ENCODE results near the gene KCNQ5. TPM values are rescaled to one million over a fixed set of nuclear protein-coding genes. Genes with fewer than 3 reads are reported as not detected.

Gene KCNQ5
- total RNA-seq, 2 donors from 2014 or later = 1.3 to 8.5 TPM

GRCh38 chr6:72905705-72906478 lies 284.0 kb downstream of the KCNQ5 start:
- H3K4me3 Mint-ChIP-seq = no peak overlapping the region
- H3K36me3 Mint-ChIP-seq (ENCODE audit: low read depth) = no peaks in the 10 kb centered on the region
- no peak for ATAC-seq (replicated peaks)
- H3K9me3 Mint-ChIP-seq = no peaks in the 10 kb centered on the region
- H3K4me1 Mint-ChIP-seq = no peaks in the 10 kb centered on the region
- H3K27ac Mint-ChIP-seq = no peak overlapping the region
- H3K27me3 Mint-ChIP-seq = no peaks in the 10 kb centered on the region

GRCh38 chr6:72911463-72912155 lies 289.7 kb downstream of the KCNQ5 start:
- Mint-ChIP-seq H3K27me3 (no peaks in the 10 kb centered on the region), H3K9me3 (no peaks in the 10 kb centered on the region), H3K27ac (no peak overlapping the region), H3K4me3 (no peak overlapping the region), H3K36me3 (ENCODE audit: low read depth) (no peaks in the 10 kb centered on the region), H3K4me1 (no peaks in the 10 kb centered on the region)
- no peak for ATAC-seq (replicated peaks)

- Mint-ChIP-seq H3K9me3 (no peaks in the 10 kb centered on the region), H3K27ac (no peak overlapping the region), H3K4me1 (no peaks in the 10 kb centered on the region), H3K36me3 (ENCODE audit: low read depth) (no peaks in the 10 kb centered on the region), H3K27me3 (no peaks in the 10 kb centered on the region), H3K4me3 (no peak overlapping the region)
- ATAC-seq (replicated peaks) = no peak
Observed at GRCh38 chr6:72913797-72914196, 291.9 kb downstream of the KCNQ5 start.

GRCh38 chr6:72916298-72916697 lies 294.4 kb downstream of the KCNQ5 start:
- Mint-ChIP-seq H3K27me3 (no peaks in the 10 kb centered on the region), H3K27ac (no peak overlapping the region), H3K9me3 (no peaks in the 10 kb centered on the region), H3K36me3 (ENCODE audit: low read depth) (no peaks in the 10 kb centered on the region), H3K4me3 (no peak overlapping the region), H3K4me1 (no peaks in the 10 kb centered on the region)
- no peak for ATAC-seq (replicated peaks)

- no peaks in the 10 kb centered on the region for H3K27me3 Mint-ChIP-seq
- H3K36me3 Mint-ChIP-seq (ENCODE audit: low read depth) = no peaks in the 10 kb centered on the region
- no peaks in the 10 kb centered on the region for H3K9me3 Mint-ChIP-seq
- no peak for ATAC-seq (replicated peaks)
- H3K27ac Mint-ChIP-seq = no peak overlapping the region
- no peaks in the 10 kb centered on the region for H3K4me1 Mint-ChIP-seq
- H3K4me3 Mint-ChIP-seq = no peak overlapping the region
Observed at GRCh38 chr6:72916906-72917305, 295.0 kb downstream of the KCNQ5 start.

GRCh38 chr6:72922401-72922800 lies 300.5 kb downstream of the KCNQ5 start:
- ATAC-seq (replicated peaks) = no peak
- Mint-ChIP-seq H3K9me3 (no peaks in the 10 kb centered on the region), H3K36me3 (ENCODE audit: low read depth) (no peaks in the 10 kb centered on the region), H3K27ac (no peak overlapping the region), H3K4me3 (no peak overlapping the region), H3K27me3 (no peaks in the 10 kb centered on the region), H3K4me1 (no peaks in the 10 kb centered on the region)

GRCh38 chr6:72925136-72925535 lies 303.3 kb downstream of the KCNQ5 start:
- H3K27me3 Mint-ChIP-seq = no peaks in the 10 kb centered on the region

GRCh38 chr6:72930556-72931132 lies 308.8 kb downstream of the KCNQ5 start:
- Mint-ChIP-seq H3K27me3 (peaks cover 1% of the 10 kb centered on the region), H3K4me1 (no peaks in the 10 kb centered on the region), H3K27ac (no peak overlapping the region), H3K4me3 (no peak overlapping the region), H3K36me3 (ENCODE audit: low read depth) (no peaks in the 10 kb centered on the region), H3K9me3 (no peaks in the 10 kb centered on the region)
- ATAC-seq (replicated peaks) = no peak

More at GRCh38 chr6:72925136-72925535, 303.3 kb downstream of the KCNQ5 start:
- ATAC-seq (replicated peaks) = no peak
- Mint-ChIP-seq H3K4me1 (no peaks in the 10 kb centered on the region), H3K9me3 (no peaks in the 10 kb centered on the region), H3K27ac (no peak overlapping the region), H3K4me3 (no peak overlapping the region), H3K36me3 (ENCODE audit: low read depth) (no peaks in the 10 kb centered on the region)

GRCh38 chr6:72931325-72931887 lies 309.5 kb downstream of the KCNQ5 start:
- Mint-ChIP-seq H3K9me3 (no peaks in the 10 kb centered on the region), H3K27me3 (peaks cover 5% of the 10 kb centered on the region), H3K4me1 (no peaks in the 10 kb centered on the region), H3K27ac (no peak overlapping the region), H3K4me3 (no peak overlapping the region), H3K36me3 (ENCODE audit: low read depth) (no peaks in the 10 kb centered on the region)
- no peak for ATAC-seq (replicated peaks)

GRCh38 chr6:72933233-72933632 lies 311.4 kb downstream of the KCNQ5 start:
- Mint-ChIP-seq H3K27ac (no peak overlapping the region), H3K27me3 (peaks cover 5% of the 10 kb centered on the region), H3K4me3 (no peak overlapping the region)

GRCh38 chr6:72936766-72937559 lies 315.1 kb downstream of the KCNQ5 start:
- Mint-ChIP-seq H3K9me3 (no peaks in the 10 kb centered on the region), H3K4me3 (no peak overlapping the region), H3K36me3 (ENCODE audit: low read depth) (no peaks in the 10 kb centered on the region), H3K27me3 (peaks cover 5% of the 10 kb centered on the region), H3K27ac (no peak overlapping the region), H3K4me1 (no peaks in the 10 kb centered on the region)
- no peak for ATAC-seq (replicated peaks)

More at GRCh38 chr6:72933233-72933632, 311.4 kb downstream of the KCNQ5 start:
- no peak for ATAC-seq (replicated peaks)
- Mint-ChIP-seq H3K36me3 (ENCODE audit: low read depth) (no peaks in the 10 kb centered on the region), H3K4me1 (no peaks in the 10 kb centered on the region), H3K9me3 (no peaks in the 10 kb centered on the region)

- no peak for ATAC-seq (replicated peaks)
- H3K4me1 Mint-ChIP-seq = no peaks in the 10 kb centered on the region
Observed at GRCh38 chr6:72938104-72938503, 316.2 kb downstream of the KCNQ5 start.

GRCh38 chr6:72939004-72939403 lies 317.1 kb downstream of the KCNQ5 start:
- H3K4me1 Mint-ChIP-seq = no peaks in the 10 kb centered on the region
- no peaks in the 10 kb centered on the region for H3K9me3 Mint-ChIP-seq
- H3K27me3 Mint-ChIP-seq = peaks cover 5% of the 10 kb centered on the region
- no peak for ATAC-seq (replicated peaks)
- H3K4me3 Mint-ChIP-seq = no peak overlapping the region
- no peak overlapping the region for H3K27ac Mint-ChIP-seq
- H3K36me3 Mint-ChIP-seq (ENCODE audit: low read depth) = no peaks in the 10 kb centered on the region

More at GRCh38 chr6:72938104-72938503, 316.2 kb downstream of the KCNQ5 start:
- Mint-ChIP-seq H3K4me3 (no peak overlapping the region), H3K27me3 (peaks cover 5% of the 10 kb centered on the region), H3K27ac (no peak overlapping the region), H3K36me3 (ENCODE audit: low read depth) (no peaks in the 10 kb centered on the region), H3K9me3 (no peaks in the 10 kb centered on the region)

- Mint-ChIP-seq H3K4me1 (no peaks in the 10 kb centered on the region), H3K27ac (no peak overlapping the region), H3K4me3 (no peak overlapping the region), H3K27me3 (peaks cover 5% of the 10 kb centered on the region), H3K36me3 (ENCODE audit: low read depth) (no peaks in the 10 kb centered on the region), H3K9me3 (no peaks in the 10 kb centered on the region)
- no peak for ATAC-seq (replicated peaks)
Observed at GRCh38 chr6:72940265-72940664, 318.4 kb downstream of the KCNQ5 start.

Data from activated T-helper 17 cell treated with anti-CD3 and anti-CD28 coated beads, Interleukin-2, amount 50 U/mL, for 72 hours (primary cell).